ENCODE data around the gene GAS7. TPM values are rescaled to one million over a fixed set of nuclear protein-coding genes. Genes with fewer than 3 reads are reported as not detected.

Gene GAS7
- total and polyA plus RNA-seq, 7 donors = 6.5 to 67.6 (median 35.1) TPM

GRCh38 chr17:10234033-10234432 is 35.6 kb upstream of the GAS7 start:
- no peak overlapping the region for H3K27ac ChIP-seq
- no peak for TF ChIP-seq EP300 (IDR thresholded peaks at IDR 0.05)
- TF ChIP-seq POLR2A (IDR thresholded peaks at IDR 0.05) = no peak
- TF ChIP-seq POLR2AphosphoS5 (IDR thresholded peaks at IDR 0.05) = no peak
- TF ChIP-seq CTCF (IDR thresholded peaks at IDR 0.05) = no peak
- no peaks in the 10 kb centered on the region for H3K36me3 ChIP-seq
- intact Hi-C loops (cut with DNase I) = no loop called here
- H3K4me1 ChIP-seq = no peaks in the 10 kb centered on the region
- H3K4me3 ChIP-seq = no peak overlapping the region
- WGBS, 2 donors = 77 to 84% methylated on average over 5 of the region's 5 CpGs
- no peaks in the 10 kb centered on the region for H3K9me3 ChIP-seq
- H3K27me3 ChIP-seq = no peaks in the 10 kb centered on the region
- no peak for DNase-seq

GRCh38 chr17:10233161-10233560 is 34.8 kb upstream of the GAS7 start:
- Histone ChIP-seq H3K36me3 (no peaks in the 10 kb centered on the region), H3K27me3 (no peaks in the 10 kb centered on the region), H3K9me3 (no peaks in the 10 kb centered on the region), H3K27ac (no peak overlapping the region), H3K4me3 (no peak overlapping the region), H3K4me1 (no peaks in the 10 kb centered on the region)
- intact Hi-C loops (cut with DNase I) = no loop called here
- no peak for DNase-seq
- WGBS, 2 donors = 91 to 94% methylated on average over 2 of the region's 2 CpGs
- TF ChIP-seq POLR2A (IDR thresholded peaks at IDR 0.05) (no peak), POLR2AphosphoS5 (IDR thresholded peaks at IDR 0.05) (no peak), CTCF (IDR thresholded peaks at IDR 0.05) (no peak), EP300 (IDR thresholded peaks at IDR 0.05) (no peak)

- H3K36me3 ChIP-seq = no peaks in the 10 kb centered on the region
- no peak overlapping the region for H3K4me3 ChIP-seq
- WGBS, 2 donors = 46 to 70% methylated on average over 2 of the region's 2 CpGs
- DNase-seq = no peak
- no peaks in the 10 kb centered on the region for H3K27me3 ChIP-seq
- H3K4me1 ChIP-seq = no peaks in the 10 kb centered on the region
- intact Hi-C loops (cut with DNase I) = loop anchor here (5.0 kb wide), 1 partner anchor 307 kb away; no protein-coding TSS in a partner anchor
- no peak for TF ChIP-seq EP300 (IDR thresholded peaks at IDR 0.05)
- TF ChIP-seq POLR2A (IDR thresholded peaks at IDR 0.05) = no peak
- H3K9me3 ChIP-seq = no peaks in the 10 kb centered on the region
- H3K27ac ChIP-seq = no peak overlapping the region
These were observed 30.8 kb upstream of the GAS7 start for GRCh38 chr17:10229181-10229580.

GRCh38 chr17:10226930-10227695 is 28.7 kb upstream of the GAS7 start:
- TF ChIP-seq POLR2AphosphoS5 (IDR thresholded peaks at IDR 0.05) (no peak), CTCF (IDR thresholded peaks at IDR 0.05) (peak in 3 of 4 experiments; percentile 65 to 83 (median 80)), EP300 (IDR thresholded peaks at IDR 0.05) (no peak)
- Histone ChIP-seq H3K36me3 (no peaks in the 10 kb centered on the region), H3K27ac (no peak overlapping the region), H3K27me3 (no peaks in the 10 kb centered on the region), H3K4me3 (no peak overlapping the region), H3K9me3 (peaks cover 0 to 4% (median 0%) of the 10 kb centered on the region in 4 donors), H3K4me1 (no peaks in the 10 kb centered on the region)
- intact Hi-C loops (cut with DNase I) = loop anchor here (2.0 to 5.0 kb wide), 2 partner anchors 262 to 305 kb away; no protein-coding TSS in a partner anchor
- 48 to 53% methylated on average over 15 of the region's 15 CpGs for WGBS, 2 donors
- DNase-seq = no peak

DNA sequence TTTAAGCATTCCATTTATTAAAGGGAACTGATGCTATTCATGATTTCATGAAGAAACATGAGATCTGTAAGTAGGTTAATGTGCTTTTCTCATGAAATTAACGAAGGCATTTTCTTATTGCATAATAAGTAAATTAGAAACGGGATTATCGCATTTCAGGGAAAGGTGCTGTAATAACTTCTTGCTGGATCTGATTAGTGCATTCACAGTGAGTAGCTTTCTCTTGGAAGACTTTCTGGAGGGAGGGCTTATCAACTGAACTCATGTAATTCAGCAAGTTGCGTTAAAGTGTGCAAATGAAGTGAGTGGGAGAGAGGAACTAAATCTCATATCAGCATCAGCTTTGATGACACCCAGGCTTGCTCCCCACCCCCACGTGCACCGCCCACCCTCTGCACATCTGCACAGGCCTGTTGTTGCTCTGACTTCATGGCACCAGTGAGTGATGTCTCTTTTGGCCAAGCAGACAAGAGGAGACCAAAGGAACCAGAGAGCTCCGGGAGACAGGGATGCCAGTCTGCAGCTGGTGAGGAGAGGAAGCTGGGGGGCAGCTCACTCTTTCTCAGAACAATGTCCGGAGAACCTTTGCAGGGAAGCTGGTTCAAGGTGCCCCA is 26.3 kb upstream of the GAS7 start:
- WGBS, 2 donors = 72 to 79% methylated on average over 8 of the region's 8 CpGs
- H3K36me3 ChIP-seq = no peaks in the 10 kb centered on the region
- no peak overlapping the region for H3K27ac ChIP-seq
- no peaks in the 10 kb centered on the region for H3K27me3 ChIP-seq
- intact Hi-C loops (cut with DNase I) = loop anchor here (5.0 kb wide), 1 partner anchor 302 kb away; no protein-coding TSS in a partner anchor
- H3K4me3 ChIP-seq = no peak overlapping the region
- DNase-seq = no peak
- no peak for TF ChIP-seq POLR2AphosphoS5 (IDR thresholded peaks at IDR 0.05)
- no peak for TF ChIP-seq CTCF (IDR thresholded peaks at IDR 0.05)
- no peak for TF ChIP-seq POLR2A (IDR thresholded peaks at IDR 0.05)
- TF ChIP-seq EP300 (IDR thresholded peaks at IDR 0.05) = no peak
- no peaks in the 10 kb centered on the region for H3K4me1 ChIP-seq
- peaks cover 0 to 4% (median 0%) of the 10 kb centered on the region in 4 donors for H3K9me3 ChIP-seq
